ENCODE results near the gene IMMP2L.

GRCh38 chr7:111074748-111075146 is 487.5 kb downstream of the IMMP2L start:
- TF ChIP-seq, protein P1, sequence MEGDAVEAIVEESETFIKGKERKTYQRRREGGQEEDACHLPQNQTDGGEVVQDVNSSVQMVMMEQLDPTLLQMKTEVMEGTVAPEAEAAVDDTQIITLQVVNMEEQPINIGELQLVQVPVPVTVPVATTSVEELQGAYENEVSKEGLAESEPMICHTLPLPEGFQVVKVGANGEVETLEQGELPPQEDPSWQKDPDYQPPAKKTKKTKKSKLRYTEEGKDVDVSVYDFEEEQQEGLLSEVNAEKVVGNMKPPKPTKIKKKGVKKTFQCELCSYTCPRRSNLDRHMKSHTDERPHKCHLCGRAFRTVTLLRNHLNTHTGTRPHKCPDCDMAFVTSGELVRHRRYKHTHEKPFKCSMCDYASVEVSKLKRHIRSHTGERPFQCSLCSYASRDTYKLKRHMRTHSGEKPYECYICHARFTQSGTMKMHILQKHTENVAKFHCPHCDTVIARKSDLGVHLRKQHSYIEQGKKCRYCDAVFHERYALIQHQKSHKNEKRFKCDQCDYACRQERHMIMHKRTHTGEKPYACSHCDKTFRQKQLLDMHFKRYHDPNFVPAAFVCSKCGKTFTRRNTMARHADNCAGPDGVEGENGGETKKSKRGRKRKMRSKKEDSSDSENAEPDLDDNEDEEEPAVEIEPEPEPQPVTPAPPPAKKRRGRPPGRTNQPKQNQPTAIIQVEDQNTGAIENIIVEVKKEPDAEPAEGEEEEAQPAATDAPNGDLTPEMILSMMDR (conservative IDR thresholded peaks at IDR 0.05; ENCODE audit: low read length), result no peak
- no peak for TF ChIP-seq EZH2phosphoT487 (IDR thresholded peaks at IDR 0.05; ENCODE audit: borderline replicate concordance)

Measured in Loucy (cell line).